GM12891 (cell line): Measurements from ENCODE around the gene ASIC2.

Experiments
- PAX5 ChIP-seq: IDR thresholded peaks from 2 replicates; pipeline ENCODE4 v1.6.1; 2011; ENCODE audit warnings: low read length, moderate library complexity, mild to moderate bottlenecking; ENCODE audit not compliant: insufficient read depth, severe bottlenecking
- POLR2A ChIP-seq: IDR thresholded peaks from 2 replicates; pipeline ENCODE4 v1.6.1; 2011; ENCODE audit warnings: low read depth, low read length, control low read depth
- POLR2AphosphoS5 ChIP-seq: IDR thresholded peaks from 2 replicates; pipeline ENCODE4 v1.6.1; 2011; ENCODE audit warnings: low read depth, low read length, control low read depth
- SPI1 ChIP-seq: IDR thresholded peaks from 2 replicates; pipeline ENCODE4 v1.6.1; 2011; ENCODE audit warnings: low read depth, low read length, control low read depth

GRCh38 chr17:33272438-33272837 is 20.7 kb downstream of the ASIC2 start:
- TF ChIP-seq POLR2AphosphoS5, result no peak
- TF ChIP-seq POLR2A, result no peak
- TF ChIP-seq SPI1, result no peak
- no peak for TF ChIP-seq PAX5
